WTC11 (cell line): ENCODE measurements around the gene MFSD12. TPM values are rescaled to one million over a fixed set of nuclear protein-coding genes. Genes with fewer than 3 reads are reported as not detected.

Experiments
- ATAC-seq: fragments of 200-7000 bp; cut with Tn5 transposase; 2 replicates; pipeline ENCODE4 v1.10.0; 2021; ENCODE audit warnings: mild to moderate bottlenecking, moderate library complexity
- CTCF ChIA-PET: fragments of 300-600 bp; sonication (Branson Sonifier 250); formaldehyde crosslinking; loops from one replicate; lab custom pipeline; 2021; ENCODE audit warnings: antibody characterized with exemption; lab: Charles Lee
- POLR2A ChIA-PET: fragments of 350-600 bp; sonication (Branson Sonifier 250); formaldehyde crosslinking; loops from one replicate; lab custom pipeline; 2021; ENCODE audit warnings: antibody characterized with exemption; lab: Charles Lee
- DNase-seq: peaks from one replicate; pipeline ENCODE4 v3.0.0; 2021; ENCODE audit warnings: low spot score
- H3K27ac Mint-ChIP-seq: 2 replicates; pipeline ENCODE4 v1.8.0; 2021; ENCODE audit warnings: mixed read lengths
- H3K27me3 Mint-ChIP-seq: 2 replicates; pipeline ENCODE4 v1.8.0; 2021; ENCODE audit warnings: low read depth, mild to moderate bottlenecking, moderate library complexity, mixed read lengths
- H3K36me3 Mint-ChIP-seq: 2 replicates; pipeline ENCODE4 v1.8.0; 2021; ENCODE audit warnings: mixed read lengths
- H3K4me1 Mint-ChIP-seq: 2 replicates; pipeline ENCODE4 v1.8.0; 2022; ENCODE audit warnings: mixed read lengths
- H3K4me3 Mint-ChIP-seq: 2 replicates; pipeline ENCODE4 v1.8.0; 2021; ENCODE audit warnings: mild to moderate bottlenecking, moderate library complexity, mixed read lengths
- H3K9me3 Mint-ChIP-seq: 2 replicates; pipeline ENCODE4 v1.8.0; 2021; ENCODE audit warnings: mixed read lengths
- ATF1 ChIP-seq: sonication (generic); formaldehyde crosslinking; IDR thresholded peaks from 2 replicates; pipeline ENCODE4 v1.8.1; 2023; ENCODE audit warnings: mild to moderate bottlenecking, moderate library complexity, missing genetic modification reagents
- ATF2 ChIP-seq: sonication (generic); formaldehyde crosslinking; IDR thresholded peaks from 2 replicates; pipeline ENCODE4 v1.8.1; 2022; ENCODE audit warnings: low read depth, missing genetic modification reagents, borderline replicate concordance
- CDX4 ChIP-seq: fragments of 250-450 bp; sonication (Bioruptor Pico); IDR thresholded peaks from 2 replicates; pipeline ENCODE4 v1.9.0; 2021; ENCODE audit warnings: moderate library complexity, mild to moderate bottlenecking, inconsistent platforms, borderline replicate concordance
- CREB1 ChIP-seq: sonication (generic); formaldehyde crosslinking; IDR thresholded peaks from 2 replicates; pipeline ENCODE4 v1.8.0; 2023; ENCODE audit warnings: mild to moderate bottlenecking, missing genetic modification reagents
- ESRRA ChIP-seq: sonication (generic); formaldehyde crosslinking; IDR thresholded peaks from 2 replicates; pipeline ENCODE4 v1.8.1; 2022; ENCODE audit warnings: mild to moderate bottlenecking, missing genetic modification reagents, borderline replicate concordance
- HMGXB4 ChIP-seq: sonication (generic); formaldehyde crosslinking; IDR thresholded peaks from 2 replicates; pipeline ENCODE4 v1.8.1; 2023; ENCODE audit warnings: mild to moderate bottlenecking, moderate library complexity, missing genetic modification reagents
- OVOL2 ChIP-seq: fragments of 250-450 bp; sonication (Bioruptor Pico); IDR thresholded peaks from 2 replicates; pipeline ENCODE4 v1.9.0; 2021; ENCODE audit warnings: mild to moderate bottlenecking, borderline replicate concordance
- USF2 ChIP-seq: sonication (generic); formaldehyde crosslinking; IDR thresholded peaks from 2 replicates; pipeline ENCODE4 v1.8.1; 2023; ENCODE audit warnings: mild to moderate bottlenecking, missing genetic modification reagents, moderate library complexity
- ZNF263 ChIP-seq: sonication (generic); formaldehyde crosslinking; IDR thresholded peaks from 2 replicates; pipeline ENCODE4 v1.8.1; 2022; ENCODE audit warnings: low read depth, mild to moderate bottlenecking, moderate library complexity, missing genetic modification reagents
- ZNF317 ChIP-seq: sonication (generic); formaldehyde crosslinking; IDR thresholded peaks from 2 replicates; pipeline ENCODE4 v1.8.1; 2023; ENCODE audit warnings: low read depth, mild to moderate bottlenecking, moderate library complexity, missing genetic modification reagents, borderline replicate concordance
- ZNF512 ChIP-seq: sonication (generic); formaldehyde crosslinking; IDR thresholded peaks from 2 replicates; pipeline ENCODE4 v1.8.1; 2022; ENCODE audit warnings: missing genetic modification reagents, borderline replicate concordance
- total RNA-seq: library from RNA; stranded (reverse); gene quantifications from 3 replicates; pipeline ENCODE4 v1.2.3, GENCODE V29; 2021
- TF ChIP-seq, protein P1 (sequence below): sonication (generic); formaldehyde crosslinking; IDR thresholded peaks from 2 replicates; pipeline ENCODE4 v1.8.0; 2023; ENCODE audit warnings: missing genetic modification reagents
- TF ChIP-seq, protein P2 (sequence below): sonication (generic); formaldehyde crosslinking; IDR thresholded peaks from 2 replicates; pipeline ENCODE4 v1.8.0; 2022; ENCODE audit warnings: mild to moderate bottlenecking, missing genetic modification reagents
- TF ChIP-seq, protein P3 (sequence below): sonication (generic); formaldehyde crosslinking; IDR thresholded peaks from 2 replicates; pipeline ENCODE4 v1.8.1; 2023; ENCODE audit warnings: mild to moderate bottlenecking, missing genetic modification reagents, borderline replicate concordance
- TF ChIP-seq, protein P4 (sequence below): fragments of 250-450 bp; sonication (Bioruptor Pico); conservative IDR thresholded peaks from 2 replicates; pipeline ENCODE4 v1.9.0; 2021; ENCODE audit warnings: mild to moderate bottlenecking

The MFSD12 gene
- total RNA-seq, 1 experiment from 2014 or later, result 59.9 TPM

DNA sequence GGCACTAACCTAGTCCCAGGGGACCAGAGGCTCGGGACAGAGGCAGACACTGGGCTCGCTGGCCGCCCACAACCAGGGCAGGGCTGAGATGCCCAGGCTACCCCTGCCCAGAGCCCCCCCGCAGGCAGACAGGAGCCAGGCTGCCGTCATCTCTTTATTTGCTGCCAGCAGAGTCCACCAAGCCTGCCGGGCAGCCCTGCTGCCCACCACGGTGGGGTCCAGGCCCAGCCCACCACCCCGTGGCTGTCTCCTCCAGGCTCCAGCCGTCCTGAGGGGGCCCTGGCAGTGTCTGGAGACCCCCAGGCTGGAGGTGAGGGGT is 13.4 kb downstream of the MFSD12 start:
- peaks cover 6% of the 10 kb centered on the region for H3K36me3 Mint-ChIP-seq
- POLR2A ChIA-PET, result no interaction called here
- TF ChIP-seq ZNF263 (CRISPR knock-in tag) (no peak), CREB1 (CRISPR knock-in tag) (no peak), ZNF512 (CRISPR knock-in tag) (no peak), ATF1 (no peak), ZNF317 (no peak), HMGXB4 (no peak), USF2 (CRISPR knock-in tag) (no peak), CDX4 (CRISPR knock-in tag) (no peak)
- TF ChIP-seq, protein P1, sequence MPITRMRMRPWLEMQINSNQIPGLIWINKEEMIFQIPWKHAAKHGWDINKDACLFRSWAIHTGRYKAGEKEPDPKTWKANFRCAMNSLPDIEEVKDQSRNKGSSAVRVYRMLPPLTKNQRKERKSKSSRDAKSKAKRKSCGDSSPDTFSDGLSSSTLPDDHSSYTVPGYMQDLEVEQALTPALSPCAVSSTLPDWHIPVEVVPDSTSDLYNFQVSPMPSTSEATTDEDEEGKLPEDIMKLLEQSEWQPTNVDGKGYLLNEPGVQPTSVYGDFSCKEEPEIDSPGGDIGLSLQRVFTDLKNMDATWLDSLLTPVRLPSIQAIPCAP (CRISPR knock-in tag), result no peak
- TF ChIP-seq, protein P2, sequence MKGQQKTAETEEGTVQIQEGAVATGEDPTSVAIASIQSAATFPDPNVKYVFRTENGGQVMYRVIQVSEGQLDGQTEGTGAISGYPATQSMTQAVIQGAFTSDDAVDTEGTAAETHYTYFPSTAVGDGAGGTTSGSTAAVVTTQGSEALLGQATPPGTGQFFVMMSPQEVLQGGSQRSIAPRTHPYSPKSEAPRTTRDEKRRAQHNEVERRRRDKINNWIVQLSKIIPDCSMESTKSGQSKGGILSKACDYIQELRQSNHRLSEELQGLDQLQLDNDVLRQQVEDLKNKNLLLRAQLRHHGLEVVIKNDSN (CRISPR knock-in tag), result no peak
- TF ChIP-seq, all 79 proteins: peak for 0
- H3K4me3 Mint-ChIP-seq, result no peak overlapping the region
- peaks cover 5% of the 10 kb centered on the region; the same call in 1 of the 2 replicates for H3K4me1 Mint-ChIP-seq
- CTCF ChIA-PET, result interaction anchor here (1.2 to 4.4 kb wide), 2 partner anchors 32 to 444 kb away, joined by 6 to 115 read pairs; no protein-coding TSS in a partner anchor
- DNase-seq (no peak), ATAC-seq (no peak)
- no peaks in the 10 kb centered on the region for H3K27me3 Mint-ChIP-seq
- peaks cover 4% of the 10 kb centered on the region for H3K9me3 Mint-ChIP-seq
- H3K27ac Mint-ChIP-seq, result no peak overlapping the region

GRCh38 chr19:3543150-3544057 is 14.0 kb downstream of the MFSD12 start:
- POLR2A ChIA-PET, result no interaction called here
- H3K4me1 Mint-ChIP-seq, result peaks cover 8% of the 10 kb centered on the region
- no peaks in the 10 kb centered on the region for H3K27me3 Mint-ChIP-seq
- CTCF ChIA-PET, result interaction anchor here (0.7 to 4.4 kb wide), 3 partner anchors 33 to 258 kb away, joined by 3 to 115 read pairs (median 4); no protein-coding TSS in a partner anchor
- H3K9me3 Mint-ChIP-seq, result peaks cover 4% of the 10 kb centered on the region
- DNase-seq (no peak), ATAC-seq (no peak)
- H3K4me3 Mint-ChIP-seq, result no peak overlapping the region
- peaks cover 6% of the 10 kb centered on the region for H3K36me3 Mint-ChIP-seq
- no peak overlapping the region for H3K27ac Mint-ChIP-seq
- TF ChIP-seq ZNF512 (CRISPR knock-in tag) (no peak), OVOL2 (CRISPR knock-in tag) (no peak), ATF2 (CRISPR knock-in tag) (no peak), ESRRA (CRISPR knock-in tag) (no peak)
- TF ChIP-seq, protein P3, sequence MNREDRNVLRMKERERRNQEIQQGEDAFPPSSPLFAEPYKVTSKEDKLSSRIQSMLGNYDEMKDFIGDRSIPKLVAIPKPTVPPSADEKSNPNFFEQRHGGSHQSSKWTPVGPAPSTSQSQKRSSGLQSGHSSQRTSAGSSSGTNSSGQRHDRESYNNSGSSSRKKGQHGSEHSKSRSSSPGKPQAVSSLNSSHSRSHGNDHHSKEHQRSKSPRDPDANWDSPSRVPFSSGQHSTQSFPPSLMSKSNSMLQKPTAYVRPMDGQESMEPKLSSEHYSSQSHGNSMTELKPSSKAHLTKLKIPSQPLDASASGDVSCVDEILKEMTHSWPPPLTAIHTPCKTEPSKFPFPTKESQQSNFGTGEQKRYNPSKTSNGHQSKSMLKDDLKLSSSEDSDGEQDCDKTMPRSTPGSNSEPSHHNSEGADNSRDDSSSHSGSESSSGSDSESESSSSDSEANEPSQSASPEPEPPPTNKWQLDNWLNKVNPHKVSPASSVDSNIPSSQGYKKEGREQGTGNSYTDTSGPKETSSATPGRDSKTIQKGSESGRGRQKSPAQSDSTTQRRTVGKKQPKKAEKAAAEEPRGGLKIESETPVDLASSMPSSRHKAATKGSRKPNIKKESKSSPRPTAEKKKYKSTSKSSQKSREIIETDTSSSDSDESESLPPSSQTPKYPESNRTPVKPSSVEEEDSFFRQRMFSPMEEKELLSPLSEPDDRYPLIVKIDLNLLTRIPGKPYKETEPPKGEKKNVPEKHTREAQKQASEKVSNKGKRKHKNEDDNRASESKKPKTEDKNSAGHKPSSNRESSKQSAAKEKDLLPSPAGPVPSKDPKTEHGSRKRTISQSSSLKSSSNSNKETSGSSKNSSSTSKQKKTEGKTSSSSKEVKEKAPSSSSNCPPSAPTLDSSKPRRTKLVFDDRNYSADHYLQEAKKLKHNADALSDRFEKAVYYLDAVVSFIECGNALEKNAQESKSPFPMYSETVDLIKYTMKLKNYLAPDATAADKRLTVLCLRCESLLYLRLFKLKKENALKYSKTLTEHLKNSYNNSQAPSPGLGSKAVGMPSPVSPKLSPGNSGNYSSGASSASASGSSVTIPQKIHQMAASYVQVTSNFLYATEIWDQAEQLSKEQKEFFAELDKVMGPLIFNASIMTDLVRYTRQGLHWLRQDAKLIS, result no peak
- TF ChIP-seq, protein P4, sequence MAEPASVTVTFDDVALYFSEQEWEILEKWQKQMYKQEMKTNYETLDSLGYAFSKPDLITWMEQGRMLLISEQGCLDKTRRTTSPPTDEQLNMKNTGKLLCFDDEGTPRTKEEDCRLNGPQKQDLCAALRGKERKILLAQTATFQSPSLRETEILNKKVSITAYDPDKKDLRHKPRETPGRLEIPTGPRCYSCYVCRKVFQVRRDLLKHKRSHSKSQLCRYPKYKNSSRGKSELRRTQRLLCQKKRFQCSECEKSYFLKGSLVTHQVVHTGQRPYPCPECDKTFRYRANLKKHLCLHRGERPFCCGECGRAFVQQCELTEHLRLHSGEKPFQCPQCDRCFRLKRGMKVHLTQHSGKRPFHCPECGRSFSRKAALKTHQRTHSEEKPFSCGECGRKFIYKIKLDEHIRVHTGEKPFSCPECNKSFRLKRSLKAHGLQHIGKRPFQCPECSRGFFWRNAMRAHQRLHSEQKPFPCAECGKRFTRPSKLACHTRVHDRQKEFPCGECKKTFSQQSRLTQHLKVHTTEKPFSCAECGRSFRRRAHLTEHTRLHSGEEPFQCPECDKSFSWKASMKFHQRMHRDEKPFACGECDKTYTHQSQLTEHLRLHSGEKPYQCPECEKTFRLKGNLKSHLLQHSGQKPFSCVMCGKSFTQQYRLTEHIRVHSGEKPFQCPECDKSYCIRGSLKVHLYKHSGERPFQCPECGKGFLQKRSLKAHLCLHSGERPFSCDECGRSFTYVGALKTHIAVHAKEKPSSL (CRISPR knock-in tag), result no peak
